SH-SY5Y (cell line): Measurements from ENCODE around the gene CECR2.

Experiments used
- GATA2 ChIP-seq: IDR thresholded peaks from 2 replicates; pipeline ENCODE4 v1.6.1; 2011; ENCODE audit warnings: mild to moderate bottlenecking, low read depth, low read length
- GATA3 ChIP-seq: IDR thresholded peaks from 2 replicates; pipeline ENCODE4 v1.6.1; 2011; ENCODE audit warnings: low read depth, mild to moderate bottlenecking, low read length, moderate library complexity

DNA sequence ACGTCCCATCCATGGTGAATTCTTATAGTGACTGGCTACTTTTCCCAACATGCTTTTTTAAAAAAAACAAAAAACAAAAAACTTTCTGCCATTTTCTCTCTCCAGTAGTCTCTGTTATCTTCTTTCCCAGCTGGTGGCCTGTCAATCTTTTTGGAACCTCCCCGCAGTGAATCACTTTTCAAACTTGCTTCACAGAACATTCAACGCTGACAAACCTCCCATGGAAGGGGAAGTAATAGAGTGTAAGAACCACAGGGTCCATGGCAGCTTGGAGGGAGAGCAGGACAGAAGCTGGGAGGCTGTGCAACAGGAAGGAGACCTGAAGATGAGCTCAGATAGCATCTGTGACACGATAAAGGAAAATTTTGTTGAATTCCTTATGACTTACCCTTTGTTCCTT lies 9.8 kb upstream of the CECR2 start:
- TF ChIP-seq GATA2: no peak
- no peak for TF ChIP-seq GATA3
